Measurements from ENCODE around the gene ITPKB. TPM values are rescaled to one million over a fixed set of nuclear protein-coding genes. Genes with fewer than 3 reads are reported as not detected.

The ITPKB gene
- total RNA-seq, 2 donors from 2014 or later, result 26.9 to 28.4 TPM

GRCh38 chr1:226631229-226632000 is 107.7 kb downstream of the ITPKB start:
- Histone ChIP-seq H3K27me3 (replicated peaks; ENCODE audit: insufficient read depth) (no peaks in the 10 kb centered on the region), H3K27ac (no peak overlapping the region), H3K36me3 (no peaks in the 10 kb centered on the region), H3K9me3 (no peaks in the 10 kb centered on the region), H3K4me1 (ENCODE audit: control insufficient read depth in 1 of 2, low read depth in 2 of 2) (peaks cover 5 to 26% of the 10 kb centered on the region in 2 donors), H3K4me3 (no peak overlapping the region)
- TF ChIP-seq, protein P1, sequence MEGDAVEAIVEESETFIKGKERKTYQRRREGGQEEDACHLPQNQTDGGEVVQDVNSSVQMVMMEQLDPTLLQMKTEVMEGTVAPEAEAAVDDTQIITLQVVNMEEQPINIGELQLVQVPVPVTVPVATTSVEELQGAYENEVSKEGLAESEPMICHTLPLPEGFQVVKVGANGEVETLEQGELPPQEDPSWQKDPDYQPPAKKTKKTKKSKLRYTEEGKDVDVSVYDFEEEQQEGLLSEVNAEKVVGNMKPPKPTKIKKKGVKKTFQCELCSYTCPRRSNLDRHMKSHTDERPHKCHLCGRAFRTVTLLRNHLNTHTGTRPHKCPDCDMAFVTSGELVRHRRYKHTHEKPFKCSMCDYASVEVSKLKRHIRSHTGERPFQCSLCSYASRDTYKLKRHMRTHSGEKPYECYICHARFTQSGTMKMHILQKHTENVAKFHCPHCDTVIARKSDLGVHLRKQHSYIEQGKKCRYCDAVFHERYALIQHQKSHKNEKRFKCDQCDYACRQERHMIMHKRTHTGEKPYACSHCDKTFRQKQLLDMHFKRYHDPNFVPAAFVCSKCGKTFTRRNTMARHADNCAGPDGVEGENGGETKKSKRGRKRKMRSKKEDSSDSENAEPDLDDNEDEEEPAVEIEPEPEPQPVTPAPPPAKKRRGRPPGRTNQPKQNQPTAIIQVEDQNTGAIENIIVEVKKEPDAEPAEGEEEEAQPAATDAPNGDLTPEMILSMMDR (IDR thresholded peaks at IDR 0.05), result no peak
- no peak for DNase-seq (ENCODE audit: low spot score)
- ATAC-seq (ENCODE audit: insufficient number of reproducible peaks, low FRiP score, low read depth), result no peak

- Histone ChIP-seq H3K27ac (no peak overlapping the region), H3K27me3 (replicated peaks; ENCODE audit: insufficient read depth) (no peaks in the 10 kb centered on the region), H3K4me1 (ENCODE audit: control insufficient read depth in 1 of 2, low read depth in 2 of 2) (peaks cover 8 to 31% of the 10 kb centered on the region in 2 donors), H3K9me3 (no peaks in the 10 kb centered on the region), H3K4me3 (no peak overlapping the region), H3K36me3 (no peaks in the 10 kb centered on the region)
- TF ChIP-seq, protein P1 (IDR thresholded peaks at IDR 0.05), result no peak
- ATAC-seq (ENCODE audit: insufficient number of reproducible peaks, low FRiP score, low read depth) (no peak), DNase-seq (ENCODE audit: low spot score) (no peak)
Observed at GRCh38 chr1:226630592-226630991, 108.5 kb downstream of the ITPKB start.

- Histone ChIP-seq H3K9me3 (no peaks in the 10 kb centered on the region), H3K4me3 (no peak overlapping the region), H3K36me3 (no peaks in the 10 kb centered on the region), H3K27me3 (replicated peaks; ENCODE audit: insufficient read depth) (no peaks in the 10 kb centered on the region), H3K27ac (no peak overlapping the region), H3K4me1 (ENCODE audit: control insufficient read depth in 1 of 2, low read depth in 2 of 2) (peaks cover 8 to 31% of the 10 kb centered on the region in 2 donors)
- TF ChIP-seq, protein P1 (IDR thresholded peaks at IDR 0.05), result no peak
- ATAC-seq (ENCODE audit: insufficient number of reproducible peaks, low FRiP score, low read depth) (no peak), DNase-seq (ENCODE audit: low spot score) (no peak)
Observed at GRCh38 chr1:226629896-226630550, 109.1 kb downstream of the ITPKB start.

DNA sequence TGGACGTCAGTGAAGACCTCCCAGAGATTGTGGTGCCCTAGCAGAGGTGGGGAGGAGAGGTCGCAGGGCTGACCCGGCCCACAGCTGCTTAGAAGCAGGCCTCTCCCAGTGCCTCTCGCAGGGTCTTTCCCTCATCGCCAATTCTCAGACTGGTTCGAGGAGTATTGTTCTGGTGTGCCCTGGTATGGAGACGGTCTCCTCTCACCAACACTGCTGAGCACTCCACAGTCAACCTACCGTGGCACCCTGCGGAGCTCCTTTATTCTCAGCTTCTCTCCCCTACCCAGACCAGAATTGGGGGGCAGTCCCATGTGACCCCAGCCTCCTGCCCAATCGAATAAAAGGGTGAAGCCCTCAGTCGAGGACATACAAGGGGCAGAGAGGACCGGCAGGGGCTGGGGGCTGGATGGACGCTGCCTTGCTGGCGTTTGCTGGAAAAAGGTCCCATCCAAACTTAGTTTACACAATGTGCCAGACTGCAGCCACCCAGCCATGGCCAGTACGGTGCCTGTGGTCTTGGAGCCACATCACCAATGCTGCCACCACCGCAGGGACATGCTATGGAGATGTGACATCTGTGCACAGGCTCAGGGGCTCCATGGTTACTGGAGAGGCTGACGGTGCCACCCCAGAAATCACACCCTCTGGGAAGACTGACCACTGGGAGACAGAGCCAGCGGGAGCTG is 109.7 kb downstream of the ITPKB start:
- DNase-seq (ENCODE audit: low spot score), result no peak

More for the DNA sequence above, 109.7 kb downstream of the ITPKB start:
- Histone ChIP-seq H3K36me3 (no peaks in the 10 kb centered on the region), H3K4me3 (no peak overlapping the region), H3K9me3 (no peaks in the 10 kb centered on the region), H3K27ac (no peak overlapping the region), H3K4me1 (ENCODE audit: control insufficient read depth in 1 of 2, low read depth in 2 of 2) (peaks cover 8 to 31% of the 10 kb centered on the region in 2 donors), H3K27me3 (replicated peaks; ENCODE audit: insufficient read depth) (no peaks in the 10 kb centered on the region)
- TF ChIP-seq, protein P1 (IDR thresholded peaks at IDR 0.05), result no peak
- ATAC-seq (ENCODE audit: insufficient number of reproducible peaks, low FRiP score, low read depth), result no peak

Data from thoracic aorta (tissue), 2 donors.